Renal cortical epithelial cell (primary cell): ENCODE data around the gene RFESD. TPM values are rescaled to one million over a fixed set of nuclear protein-coding genes. Genes with fewer than 3 reads are reported as not detected.

ENCODE experiments used
- DNase-seq: peaks from one replicate; pipeline ENCODE4 v3.0.0-alpha.2; 2011; ENCODE audit warnings: low read depth
- total RNA-seq: library from RNA; depleted of rRNA; stranded (reverse); fragments of >200 nt; gene quantifications from 2 replicates; pipeline ENCODE4 v1.2.3, GENCODE V29; 2014

RFESD gene
- 1.2 and 2.4 TPM in 2 replicates for total RNA-seq

DNA sequence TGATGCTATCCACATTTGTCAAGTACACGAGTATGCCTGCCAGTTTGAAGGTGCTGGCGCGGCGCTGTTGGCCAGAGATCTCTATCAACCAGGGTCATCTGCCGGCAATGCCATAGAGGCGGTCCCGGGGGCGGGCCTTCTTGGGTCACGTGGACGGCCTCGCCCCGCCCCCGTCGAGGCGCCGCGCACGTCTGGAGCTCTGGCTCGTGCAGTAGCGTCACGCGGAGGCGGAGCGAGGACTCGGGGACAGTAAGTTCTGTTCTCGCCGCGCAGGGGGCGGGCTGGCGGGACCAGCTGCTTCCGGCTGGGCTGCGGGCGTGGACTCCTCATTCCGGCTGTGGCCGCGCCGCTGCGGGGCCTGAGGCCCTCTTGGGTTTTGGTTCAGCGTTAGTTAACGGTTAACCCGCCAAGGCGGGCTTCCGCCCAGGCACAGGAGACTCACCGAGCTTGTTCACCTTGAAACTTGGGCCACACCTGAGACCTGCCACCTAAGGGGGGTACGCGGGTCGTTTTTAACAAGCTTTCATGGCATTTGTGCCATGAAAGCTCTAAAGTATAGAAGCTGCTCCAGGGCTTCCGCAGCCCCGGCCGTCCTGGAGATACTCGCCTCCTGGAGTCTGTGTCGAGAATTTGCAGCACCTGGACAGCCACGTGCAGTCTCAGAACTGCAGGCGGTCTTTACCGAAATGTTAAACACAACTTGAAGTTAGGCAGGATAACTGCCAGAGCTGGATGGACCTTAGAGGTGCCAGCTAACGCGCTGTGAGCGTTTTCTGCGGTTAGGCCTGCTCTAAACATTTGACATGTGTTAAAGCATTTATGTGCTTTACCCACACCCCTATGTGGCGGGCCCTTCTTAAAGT lies at the start of gene RFESD:
Gene RFESD (plus strand): TSS at position 209 of the 863 bp plus-strand sequence. CDS start 5,495 bp downstream, outside the sequence.
- DNase-seq = peak; percentile 88

DNA sequence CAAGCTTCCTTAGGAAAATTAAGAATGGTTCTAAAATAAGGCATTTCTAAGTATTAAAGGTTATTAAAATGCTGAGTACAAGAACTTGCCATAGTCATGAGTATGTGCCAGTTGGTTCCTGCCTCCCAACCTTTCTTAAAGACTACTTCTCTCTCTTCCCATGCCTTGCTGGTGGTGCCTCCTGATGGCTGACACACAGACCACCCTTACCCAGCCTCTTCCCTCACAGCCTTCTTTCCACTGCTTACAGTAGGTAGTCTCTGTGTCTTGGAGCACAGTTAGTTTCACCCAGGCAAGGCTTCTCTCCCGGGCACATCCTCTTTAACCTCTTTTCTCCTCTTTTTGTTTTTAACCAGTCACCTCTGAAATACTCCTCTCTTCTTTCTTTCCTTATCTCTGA lies 47.3 kb upstream of the RFESD start:
- DNase-seq = no peak

GRCh38 chr5:95600557-95600956 lies 46.0 kb upstream of the RFESD start:
- no peak for DNase-seq

GRCh38 chr5:95605786-95606185 lies 40.8 kb upstream of the RFESD start:
- DNase-seq = no peak

- no peak for DNase-seq
Measured at GRCh38 chr5:95606419-95606818, 40.2 kb upstream of the RFESD start.

DNA sequence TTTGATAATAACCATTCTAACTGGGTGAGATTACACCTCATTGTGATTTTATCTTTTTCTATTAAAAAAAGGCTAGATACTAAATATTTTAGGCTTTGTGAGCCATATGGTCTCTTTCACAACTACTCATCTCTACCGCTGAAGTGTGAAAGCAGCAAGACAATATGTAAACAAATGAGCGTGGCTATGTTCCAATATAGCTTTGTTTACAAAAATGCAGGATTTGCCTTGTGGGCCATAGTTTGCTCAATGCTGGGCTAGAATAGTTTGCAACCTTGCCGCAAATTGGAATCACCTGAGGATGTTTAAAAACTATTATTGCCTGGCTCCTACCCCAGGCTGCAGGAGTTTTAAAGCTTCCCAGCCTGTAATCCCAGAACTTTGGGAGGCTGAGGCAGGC lies 36.9 kb upstream of the RFESD start:
- no peak for DNase-seq

GRCh38 chr5:95610546-95610945 lies 36.0 kb upstream of the RFESD start:
- DNase-seq = no peak

DNA sequence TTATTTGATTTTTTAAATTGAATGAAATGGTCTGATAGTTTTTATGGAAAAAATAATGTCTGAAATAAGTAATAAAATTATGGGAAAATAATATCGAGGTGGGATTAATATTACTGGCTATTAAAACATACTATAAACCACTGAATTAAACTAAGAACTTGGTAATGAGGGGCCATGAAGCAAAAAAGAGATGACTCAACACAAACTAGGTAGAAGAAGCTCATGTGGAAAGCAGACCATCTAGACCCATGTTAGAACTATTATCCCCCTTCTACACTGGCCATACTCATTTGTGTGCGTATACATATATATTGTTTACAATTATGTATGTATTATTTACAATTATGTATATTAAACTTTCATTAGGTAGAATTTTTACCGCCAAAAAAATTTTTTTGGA lies 35.2 kb upstream of the RFESD start:
- DNase-seq = no peak

DNA sequence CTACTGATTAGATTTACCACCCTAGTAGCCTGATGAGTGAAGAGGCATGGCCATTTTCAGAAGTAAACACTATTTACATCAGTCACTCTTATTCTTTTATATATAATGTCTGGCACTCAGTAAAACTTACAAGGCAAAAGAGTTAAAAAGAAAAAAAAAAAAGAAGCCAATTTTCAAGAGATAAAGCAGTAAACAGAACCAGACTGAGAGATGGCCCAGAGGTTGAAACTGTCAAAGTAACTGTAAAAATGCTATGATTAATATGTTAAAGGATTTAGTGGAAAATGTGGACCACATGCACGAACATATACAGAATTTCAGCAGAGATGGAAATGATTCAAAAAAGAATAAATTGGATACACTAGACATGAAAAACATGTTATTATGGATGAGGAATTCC lies 33.1 kb upstream of the RFESD start:
- DNase-seq = no peak

DNA sequence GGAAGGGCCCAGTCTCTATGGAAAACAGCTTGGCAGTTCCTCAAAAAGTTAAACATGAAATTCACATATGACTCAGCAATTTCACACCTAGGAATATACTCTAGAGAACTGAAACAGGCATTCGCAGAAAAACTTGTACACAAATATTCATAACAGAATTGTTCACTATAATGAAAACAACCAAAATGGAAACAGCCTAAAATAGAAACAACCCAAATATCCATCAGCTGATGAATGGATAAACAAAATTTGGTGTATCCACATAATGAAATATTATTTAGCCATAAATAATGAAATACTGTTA lies 31.5 kb upstream of the RFESD start:
- DNase-seq = no peak

DNA sequence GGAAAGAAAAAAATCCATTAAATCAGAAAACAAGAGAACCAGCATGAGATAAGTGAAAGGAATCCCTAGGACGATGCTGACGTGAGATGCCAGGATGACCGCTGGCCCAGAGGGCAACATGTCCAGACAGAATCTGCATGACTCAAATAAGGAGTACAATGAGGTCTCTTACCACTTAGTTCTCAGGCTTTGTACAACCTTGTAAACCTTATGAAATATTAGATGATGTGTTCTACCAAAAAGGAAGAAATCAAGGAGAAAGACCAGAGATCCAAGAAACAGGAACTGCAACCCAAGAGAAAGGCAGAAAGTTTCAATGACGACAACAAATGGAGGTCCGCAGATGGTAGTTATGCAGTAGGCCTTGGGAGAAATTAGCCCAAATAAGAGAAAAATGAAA lies 29.5 kb upstream of the RFESD start:
- DNase-seq = no peak

- no peak for DNase-seq
Measured at GRCh38 chr5:95619096-95619495, 27.5 kb upstream of the RFESD start.

- no peak for DNase-seq
Measured at GRCh38 chr5:95619514-95620029, 27.0 kb upstream of the RFESD start.

GRCh38 chr5:95620030-95620869 lies 26.3 kb upstream of the RFESD start, which contains the start of gene GPR150:
GPR150 (plus strand) TSS chr5:95620087; CDS start chr5:95620276, 189 bp downstream.
- no peak for DNase-seq

GRCh38 chr5:95620870-95621838 lies 25.4 kb upstream of the RFESD start:
- no peak for DNase-seq

DNA sequence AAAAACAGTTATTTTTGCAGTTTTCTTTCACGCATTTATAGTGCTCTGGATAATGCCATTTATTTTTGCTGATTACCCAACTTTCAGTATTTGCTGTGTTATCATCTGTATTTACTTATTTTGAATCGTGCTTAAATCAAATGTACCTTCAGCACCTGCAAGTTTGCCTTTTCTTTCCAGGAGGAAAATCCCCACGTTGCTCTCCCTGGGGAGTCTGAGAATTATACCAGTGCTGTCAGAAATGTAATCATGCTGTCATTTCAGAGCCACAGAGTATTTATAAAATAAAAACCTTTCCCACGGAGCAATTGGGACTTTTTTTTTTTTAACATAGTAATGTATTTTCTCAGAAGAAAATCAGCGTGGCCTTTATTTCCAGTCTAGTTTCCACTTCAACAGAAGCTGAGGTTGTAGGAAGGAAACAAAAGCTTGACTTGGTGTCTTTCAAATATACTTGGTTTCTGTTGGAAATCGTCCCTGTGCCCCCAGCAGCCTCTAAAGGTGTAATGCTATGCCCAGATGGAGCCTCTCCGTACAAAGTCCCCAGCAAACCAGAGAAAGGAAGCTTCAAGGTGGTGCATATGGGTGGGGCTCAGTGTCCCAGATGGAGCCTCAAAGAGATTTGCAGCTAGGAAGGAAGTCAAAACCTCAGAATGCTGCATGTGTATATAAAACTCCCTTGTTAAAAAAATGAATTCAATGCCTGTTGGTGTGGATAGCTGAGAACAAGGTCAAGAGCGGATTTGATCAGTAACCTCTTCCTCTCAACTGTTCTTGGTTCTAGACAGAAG lies 24.5 kb upstream of the RFESD start:
- DNase-seq = no peak

DNA sequence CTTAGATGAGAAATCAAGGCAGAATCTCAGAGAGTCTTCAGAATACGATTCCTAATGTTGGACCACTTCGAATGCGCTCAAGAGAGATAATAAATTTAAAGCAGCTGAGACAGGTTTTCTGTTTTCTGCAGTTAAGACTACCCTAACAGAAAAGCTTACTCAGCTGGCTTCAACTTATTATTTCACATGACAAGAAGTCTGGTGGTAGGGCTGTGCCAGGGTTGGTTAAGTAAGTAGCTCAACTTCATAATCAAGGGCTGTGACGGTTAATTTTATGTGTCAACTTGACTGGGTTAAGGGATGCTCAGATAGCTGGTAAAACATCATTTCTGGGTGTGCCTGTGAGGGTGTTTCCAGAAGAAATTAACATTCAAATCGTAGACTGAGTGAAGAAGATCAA lies 22.9 kb upstream of the RFESD start:
- no peak for DNase-seq

- no peak for DNase-seq
Measured at GRCh38 chr5:95624368-95624767, 22.2 kb upstream of the RFESD start.

- no peak for DNase-seq
Measured at GRCh38 chr5:95626701-95627100, 19.9 kb upstream of the RFESD start.

DNA sequence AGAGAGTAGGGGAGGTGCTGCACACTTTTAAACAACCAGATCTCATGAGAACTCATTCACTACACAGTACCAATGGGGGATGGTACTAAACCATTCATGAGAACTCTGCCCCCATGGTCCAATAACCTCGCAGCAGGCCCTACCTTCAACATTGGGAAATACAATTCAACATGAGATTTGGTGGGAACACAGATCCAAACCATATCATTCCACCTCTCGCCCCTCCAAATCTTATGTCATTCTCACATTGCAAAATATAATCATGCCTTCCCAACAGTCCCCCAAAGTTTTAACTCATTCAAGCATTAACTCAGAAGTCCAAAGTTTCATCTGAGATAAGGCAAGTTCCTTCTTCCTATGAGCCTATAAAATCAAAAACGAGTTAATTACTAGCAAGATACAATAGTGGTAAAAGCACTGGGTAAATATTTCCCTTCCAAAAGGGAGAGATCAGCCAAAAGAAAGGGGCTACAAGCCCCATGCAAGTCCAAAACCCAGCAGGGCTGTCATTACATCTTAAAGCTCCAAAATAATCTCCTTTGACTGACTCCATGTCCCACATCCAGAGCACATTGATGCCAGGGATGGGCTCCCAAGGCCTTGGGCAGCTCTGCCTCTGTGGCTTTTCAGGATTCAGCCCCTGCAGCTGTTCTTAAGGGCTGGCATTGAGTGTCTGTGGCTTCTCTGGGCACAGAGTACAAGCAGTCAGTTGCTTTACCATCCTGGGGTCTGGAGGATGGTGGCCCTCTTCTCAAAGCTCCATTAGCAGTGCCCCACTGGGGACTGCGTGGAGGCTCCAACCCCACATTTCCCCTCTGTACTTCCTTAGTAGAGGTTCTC lies 18.4 kb upstream of the RFESD start:
- no peak for DNase-seq
